Psoas muscle (tissue), 8 donors: Measurements from ENCODE around the gene TRAF2. TPM values are rescaled to one million over a fixed set of nuclear protein-coding genes. Genes with fewer than 3 reads are reported as not detected.

Experiments
- ATAC-seq, 4 donors: fragments of 200-7000 bp; cut with Tn5 transposase; one replicate each; pipeline ENCODE4 v1.9.1; 2020; ENCODE audit warnings: moderate library complexity in 3 of 4, mild to moderate bottlenecking in 2 of 4
- DNase-seq, 2 donors: peaks; one replicate each; pipeline ENCODE4 v3.0.0-alpha.2; 2020
- H3K27ac ChIP-seq: fragments of 200-600 bp; one replicate; pipeline ENCODE4 v1.8.0; 2022
- H3K27me3 ChIP-seq, 3 donors: fragments of 200-600 bp in 1 of 3; one replicate each; pipeline versions ENCODE4 v1.6.1 to v1.8.0; 2013 to 2022; ENCODE audit warnings: low read length in 2 of 3, mild to moderate bottlenecking in 2 of 3, moderate library complexity in 1 of 3; ENCODE audit not compliant: insufficient read depth in 3 of 3
- H3K36me3 ChIP-seq, 2 donors: fragments of 200-600 bp in 1 of 2; one replicate each; pipeline versions ENCODE4 v1.6.1 to v1.8.0; 2013 to 2022; ENCODE audit warnings: low read depth in 1 of 2, mild to moderate bottlenecking in 1 of 2, moderate library complexity in 1 of 2; ENCODE audit not compliant: insufficient read depth in 1 of 2
- H3K4me1 ChIP-seq: fragments of 200-600 bp; one replicate; pipeline ENCODE4 v1.8.0; 2022
- H3K4me3 ChIP-seq: fragments of 200-600 bp; one replicate; pipeline ENCODE4 v1.8.0; 2022; ENCODE audit warnings: mild to moderate bottlenecking
- H3K9me3 ChIP-seq: fragments of 200-600 bp; one replicate; pipeline ENCODE4 v1.8.0; 2022
- CTCF ChIP-seq: fragments of 200-600 bp; IDR thresholded peaks from one replicate; pipeline ENCODE4 v1.8.0; 2022; ENCODE audit warnings: antibody characterized with exemption
- WGBS, 3 donors: extraction: QIAGEN DNeasy Blood & Tissue Kit; methylation state at CpG; one replicate each; pipeline versions ENCODE4 v1.1.6 to v1.1.7; 2013; 5-methylcytosine and 5-hydroxymethylcytosine counted together
- intact Hi-C, 2 donors: fragments of 100-400 bp; cut with DNase I; formaldehyde crosslinking; loops; one replicate each; pipeline versions ENCODE4 v1.11.0 to v1.14.2; 2022
- polyA plus RNA-seq, 3 donors: library from polyadenylated mRNA; stranded (reverse); fragments of 200-250 nt; gene quantifications; one replicate each; pipeline ENCODE4 v1.2.3, GENCODE V29; 2013
- total RNA-seq, 4 donors: library from RNA; stranded (reverse); fragmentation: NEBNext Ultra II Directional in 2 of 4; extraction: Animal tissue kit (Norgen Biotek cat#: 25700) in 2 of 4; gene quantifications; one replicate each; pipeline versions ENCODE4 v1.2.1 to v1.2.4, GENCODE V29; 2021 to 2023
- donor health status: healthy with polysubstance abuse.
- donor health status: DM: no; HTN: no; CAD: no; lungs with moderate emphysema.
- donor health status: Bipolar disorder and iron deficiency.
- donor health status: healthy.
- donor health status: DM: yes; HTN: yes; CAD: no.
- donor health status: DM: no; HTN: no; CAD: no.
- donor health status: DM: no; HTN: no; CAD: no.
- donor health status: DM: yes; HTN: yes; CAD: no.

The TRAF2 gene
- total and polyA plus RNA-seq, 7 donors = 5.4 to 15.9 (median 10.3) TPM

GRCh38 chr9:136927343-136928271, 41.3 kb downstream of the TRAF2 start:
- H3K27me3 ChIP-seq = no peaks in the 10 kb centered on the region
- H3K4me3 ChIP-seq = peak overlapping the region; percentile 55
- H3K9me3 ChIP-seq = no peaks in the 10 kb centered on the region
- DNase-seq (no peak), ATAC-seq (peak; percentile 43 to 79 (median 60))
- WGBS, 3 donors = 62 to 70% (median 70%) methylated on average over 22 to 23 of the region's 23 CpGs
- peaks cover 0 to 36% of the 10 kb centered on the region in 2 donors for H3K36me3 ChIP-seq
- peaks cover 63% of the 10 kb centered on the region for H3K4me1 ChIP-seq
- H3K27ac ChIP-seq = peak overlapping the region; percentile 98
- TF ChIP-seq CTCF = no peak
- intact Hi-C loops = loop anchor here (2.0 to 5.0 kb wide), 5 partner anchors 15 to 80 kb away; partner anchors contain the start of genes EDF1 (in 1 of the 2), MAMDC4 (in 1 of the 2) and PHPT1 (in 1 of the 2)

- DNase-seq = peak; percentile 68 to 92
- H3K36me3 ChIP-seq = peaks cover 0 to 35% of the 10 kb centered on the region in 2 donors
These were observed 42.3 kb downstream of the TRAF2 start for GRCh38 chr9:136928591-136928990.

GRCh38 chr9:136930014-136930413, 43.7 kb downstream of the TRAF2 start:
- H3K27me3 ChIP-seq = no peaks in the 10 kb centered on the region
- no peak for TF ChIP-seq CTCF
- ATAC-seq = peak in 3 of 4 donors; percentile 41 to 52 (median 42)
- intact Hi-C loops = no loop called here
- H3K36me3 ChIP-seq = peaks cover 0 to 21% of the 10 kb centered on the region in 2 donors
- WGBS, 3 donors = 74 to 81% (median 76%) methylated on average over 4 of the region's 4 CpGs
- no peaks in the 10 kb centered on the region for H3K9me3 ChIP-seq
- H3K27ac ChIP-seq = peak overlapping the region; percentile 98
- no peak for DNase-seq
- no peak overlapping the region for H3K4me3 ChIP-seq
- H3K4me1 ChIP-seq = peaks cover 54% of the 10 kb centered on the region

More at GRCh38 chr9:136928591-136928990, 42.3 kb downstream of the TRAF2 start:
- ATAC-seq = peak; percentile 91 to 94 (median 92)
- no peaks in the 10 kb centered on the region for H3K27me3 ChIP-seq
- intact Hi-C loops = loop anchor here (2.0 to 5.0 kb wide), 5 partner anchors 14 to 81 kb away; partner anchors contain the start of genes EDF1 (in 1 of the 2), MAMDC4 (in 1 of the 2) and PHPT1 (in 1 of the 2)
- H3K4me1 ChIP-seq = peaks cover 63% of the 10 kb centered on the region
- WGBS, 3 donors = 37 to 49% (median 41%) methylated on average over 9 of the region's 9 CpGs
- H3K9me3 ChIP-seq = no peaks in the 10 kb centered on the region
- peak overlapping the region; percentile 98 for H3K27ac ChIP-seq
- peak; percentile 52 for TF ChIP-seq CTCF
- peak overlapping the region; percentile 55 for H3K4me3 ChIP-seq

- no peak for DNase-seq
- no peaks in the 10 kb centered on the region for H3K27me3 ChIP-seq
- WGBS, 3 donors = 98 to 100% (median 98%) methylated on average over 2 of the region's 2 CpGs
- ATAC-seq = no peak
- H3K4me1 ChIP-seq = peaks cover 42% of the 10 kb centered on the region
- peaks cover 0 to 6% of the 10 kb centered on the region in 2 donors for H3K36me3 ChIP-seq
- TF ChIP-seq CTCF = no peak
- H3K4me3 ChIP-seq = no peak overlapping the region
- peak overlapping the region; percentile 98 for H3K27ac ChIP-seq
- no peaks in the 10 kb centered on the region for H3K9me3 ChIP-seq
- intact Hi-C loops = no loop called here
These were observed 45.4 kb downstream of the TRAF2 start for GRCh38 chr9:136931611-136932130.
